Astrocyte (in vitro differentiated cells and primary cell): ENCODE data around the gene SCGB3A1. TPM values are rescaled to one million over a fixed set of nuclear protein-coding genes. Genes with fewer than 3 reads are reported as not detected.

Experiments used
- DNase-seq: peaks from one replicate; pipeline ENCODE4 v3.0.0-alpha.2; 2010; ENCODE audit warnings: low read depth
- FAIRE-seq: peaks from 2 replicates; lab custom pipeline; 2011; peaks lifted over from hg19 to GRCh38; lab: Jason Lieb, UNC
- H2AFZ ChIP-seq: 2 replicates; pipeline ENCODE4 v1.6.0; 2012; ENCODE audit warnings: low read depth, low read length, inconsistent platforms
- H3K27ac ChIP-seq: 2 replicates; pipeline ENCODE4 v1.5.1; 2011; ENCODE audit warnings: low read depth, low read length, inconsistent platforms
- H3K27me3 ChIP-seq: 2 replicates; pipeline ENCODE4 v1.6.0; 2011; ENCODE audit warnings: low read length, inconsistent platforms; ENCODE audit not compliant: insufficient read depth
- H3K36me3 ChIP-seq: 2 replicates; pipeline ENCODE4 v1.5.1; 2011; ENCODE audit warnings: low read length, inconsistent platforms; ENCODE audit not compliant: insufficient read depth
- H3K4me1 ChIP-seq: 2 replicates; pipeline ENCODE4 v1.5.1; 2011; ENCODE audit warnings: low read length, inconsistent platforms; ENCODE audit not compliant: insufficient read depth
- H3K4me2 ChIP-seq: 2 replicates; pipeline ENCODE4 v1.6.0; 2012; ENCODE audit warnings: low read length, inconsistent platforms
- H3K4me3 ChIP-seq: 2 replicates; pipeline ENCODE4 v1.5.1; 2011; ENCODE audit warnings: low read depth, mild to moderate bottlenecking, low read length, inconsistent platforms; ENCODE audit not compliant: insufficient read depth
- H3K79me2 ChIP-seq: 2 replicates; pipeline ENCODE4 v1.6.0; 2012; ENCODE audit warnings: mild to moderate bottlenecking, low read length, inconsistent platforms; ENCODE audit not compliant: insufficient read depth
- H3K9ac ChIP-seq: 2 replicates; pipeline ENCODE4 v1.6.0; 2012; ENCODE audit warnings: mild to moderate bottlenecking, low read length, inconsistent platforms
- H3K9me3 ChIP-seq: 2 replicates; pipeline ENCODE4 v1.5.1; 2012; ENCODE audit warnings: low read depth, mild to moderate bottlenecking, low read length, inconsistent platforms; ENCODE audit not compliant: insufficient read depth
- H4K20me1 ChIP-seq: 2 replicates; pipeline ENCODE4 v1.6.0; 2012; ENCODE audit warnings: low read length, inconsistent platforms; ENCODE audit not compliant: insufficient read depth
- H3K27ac Mint-ChIP-seq: one replicate; pipeline ENCODE4 v1.8.0; 2021; ENCODE audit warnings: mild to moderate bottlenecking, mixed read lengths; ENCODE audit not compliant: unreplicated experiment
- H3K27me3 Mint-ChIP-seq: one replicate; pipeline ENCODE4 v1.8.0; 2021; ENCODE audit warnings: low read depth, mixed read lengths; ENCODE audit not compliant: unreplicated experiment
- H3K36me3 Mint-ChIP-seq: one replicate; pipeline ENCODE4 v1.8.0; 2021; ENCODE audit warnings: low read depth, mixed read lengths; ENCODE audit not compliant: unreplicated experiment
- H3K4me1 Mint-ChIP-seq: one replicate; pipeline ENCODE4 v1.8.0; 2021; ENCODE audit warnings: low read depth, mixed read lengths; ENCODE audit not compliant: unreplicated experiment
- H3K4me3 Mint-ChIP-seq: one replicate; pipeline ENCODE4 v1.8.0; 2021; ENCODE audit warnings: mild to moderate bottlenecking, moderate library complexity, mixed read lengths; ENCODE audit not compliant: unreplicated experiment
- H3K9me3 Mint-ChIP-seq: one replicate; pipeline ENCODE4 v1.8.0; 2021; ENCODE audit warnings: mild to moderate bottlenecking, mixed read lengths; ENCODE audit not compliant: unreplicated experiment
- CTCF ChIP-seq: IDR thresholded peaks from 2 replicates; pipeline ENCODE4 v1.5.1; 2011; ENCODE audit warnings: low read depth, mild to moderate bottlenecking, inconsistent platforms, low read length, moderate library complexity; ENCODE audit not compliant: insufficient read depth
- EZH2 ChIP-seq: IDR thresholded peaks from 2 replicates; pipeline ENCODE4 v1.6.1; 2012; ENCODE audit warnings: mild to moderate bottlenecking, low read length, inconsistent platforms; ENCODE audit not compliant: insufficient read depth
- total RNA-seq: library from RNA; stranded (reverse); gene quantifications from 2 replicates; pipeline ENCODE4 v1.2.1, GENCODE V29; 2021

Gene SCGB3A1
- total RNA-seq, 1 donor from 2014 or later: not detected

GRCh38 chr5:180595046-180595379 is 3.7 kb upstream of the SCGB3A1 start:
- H3K27ac Mint-ChIP-seq: no peak overlapping the region
- no peaks in the 10 kb centered on the region for H3K9me3 Mint-ChIP-seq
- H3K4me3 Mint-ChIP-seq: no peak overlapping the region

GRCh38 chr5:180594311-180595045 is 3.2 kb upstream of the SCGB3A1 start:
- no peak overlapping the region for H3K27ac ChIP-seq
- peaks cover 28% of the 10 kb centered on the region for H3K27me3 Mint-ChIP-seq
- FAIRE-seq (no peak), DNase-seq (no peak)
- H3K4me2 ChIP-seq: no peak overlapping the region
- no peak overlapping the region for H3K4me3 Mint-ChIP-seq
- H3K36me3 Mint-ChIP-seq: peaks cover 4% of the 10 kb centered on the region
- H3K79me2 ChIP-seq: no peaks in the 10 kb centered on the region
- H3K9me3 Mint-ChIP-seq: no peaks in the 10 kb centered on the region
- H3K27ac Mint-ChIP-seq: no peak overlapping the region
- peaks cover 4% of the 10 kb centered on the region for H3K4me1 Mint-ChIP-seq
- no peak overlapping the region for H3K9ac ChIP-seq
- TF ChIP-seq CTCF: no peak
- no peak for TF ChIP-seq EZH2
- H3K4me1 ChIP-seq: peaks cover 5% of the 10 kb centered on the region
- H3K27me3 ChIP-seq: peaks cover 26% of the 10 kb centered on the region
- no peaks in the 10 kb centered on the region for H4K20me1 ChIP-seq
- H3K4me3 ChIP-seq: no peak overlapping the region
- no peaks in the 10 kb centered on the region for H3K9me3 ChIP-seq
- H2AFZ ChIP-seq: no peak overlapping the region
- no peaks in the 10 kb centered on the region for H3K36me3 ChIP-seq

More at GRCh38 chr5:180595046-180595379, 3.7 kb upstream of the SCGB3A1 start:
- TF ChIP-seq CTCF: no peak
- TF ChIP-seq EZH2: no peak
- H3K27me3 ChIP-seq: peaks cover 21% of the 10 kb centered on the region
- no peak for FAIRE-seq
- no peak for DNase-seq
- Mint-ChIP-seq H3K36me3 (peaks cover 4% of the 10 kb centered on the region), H3K4me1 (peaks cover 4% of the 10 kb centered on the region), H3K27me3 (peaks cover 25% of the 10 kb centered on the region)
- no peak overlapping the region for H3K27ac ChIP-seq
- no peaks in the 10 kb centered on the region for H4K20me1 ChIP-seq
- peaks cover 5% of the 10 kb centered on the region for H3K4me1 ChIP-seq
- no peaks in the 10 kb centered on the region for H3K79me2 ChIP-seq
- no peaks in the 10 kb centered on the region for H3K9me3 ChIP-seq
- no peak overlapping the region for H3K9ac ChIP-seq
- no peak overlapping the region for H3K4me2 ChIP-seq
- no peak overlapping the region for H2AFZ ChIP-seq
- H3K36me3 ChIP-seq: no peaks in the 10 kb centered on the region
- H3K4me3 ChIP-seq: no peak overlapping the region

GRCh38 chr5:180593446-180594206 is 2.3 kb upstream of the SCGB3A1 start:
- Mint-ChIP-seq H3K4me1 (peaks cover 4% of the 10 kb centered on the region), H3K27me3 (peaks cover 33% of the 10 kb centered on the region), H3K9me3 (no peaks in the 10 kb centered on the region), H3K27ac (no peak overlapping the region), H3K36me3 (peaks cover 4% of the 10 kb centered on the region), H3K4me3 (peak overlapping the region; percentile 50)
- peaks cover 32% of the 10 kb centered on the region for H3K27me3 ChIP-seq
- no peaks in the 10 kb centered on the region for H3K36me3 ChIP-seq
- no peak overlapping the region for H3K9ac ChIP-seq
- no peaks in the 10 kb centered on the region for H4K20me1 ChIP-seq
- no peak overlapping the region for H3K27ac ChIP-seq
- DNase-seq: no peak
- no peak for TF ChIP-seq CTCF
- no peak for TF ChIP-seq EZH2
- no peak for FAIRE-seq
- H3K4me2 ChIP-seq: no peak overlapping the region
- H3K9me3 ChIP-seq: no peaks in the 10 kb centered on the region
- no peak overlapping the region for H3K4me3 ChIP-seq
- H3K79me2 ChIP-seq: no peaks in the 10 kb centered on the region
- H2AFZ ChIP-seq: no peak overlapping the region
- peaks cover 5% of the 10 kb centered on the region for H3K4me1 ChIP-seq
